ENCODE results near the gene MAGI2.

DNA sequence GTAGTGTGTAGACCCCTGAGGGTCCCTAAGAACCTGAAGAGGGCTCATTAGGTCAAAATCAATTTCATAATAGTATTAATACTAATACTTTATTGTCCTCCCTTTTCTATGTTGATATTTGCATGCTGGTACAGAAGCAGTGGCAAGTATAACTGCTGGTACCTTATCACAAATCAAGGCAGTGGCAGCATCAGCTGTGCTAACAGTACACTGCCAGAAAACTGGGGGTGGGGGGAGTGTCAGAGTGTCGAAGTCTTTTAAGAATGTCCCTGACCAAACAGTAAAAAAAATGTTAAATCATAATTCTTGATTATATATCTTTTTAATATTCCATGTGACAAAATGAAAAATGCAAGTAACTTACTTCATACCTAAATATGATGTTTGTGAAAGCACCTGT, 716.9 kb downstream of the MAGI2 start:
- TF ChIP-seq, protein P1, sequence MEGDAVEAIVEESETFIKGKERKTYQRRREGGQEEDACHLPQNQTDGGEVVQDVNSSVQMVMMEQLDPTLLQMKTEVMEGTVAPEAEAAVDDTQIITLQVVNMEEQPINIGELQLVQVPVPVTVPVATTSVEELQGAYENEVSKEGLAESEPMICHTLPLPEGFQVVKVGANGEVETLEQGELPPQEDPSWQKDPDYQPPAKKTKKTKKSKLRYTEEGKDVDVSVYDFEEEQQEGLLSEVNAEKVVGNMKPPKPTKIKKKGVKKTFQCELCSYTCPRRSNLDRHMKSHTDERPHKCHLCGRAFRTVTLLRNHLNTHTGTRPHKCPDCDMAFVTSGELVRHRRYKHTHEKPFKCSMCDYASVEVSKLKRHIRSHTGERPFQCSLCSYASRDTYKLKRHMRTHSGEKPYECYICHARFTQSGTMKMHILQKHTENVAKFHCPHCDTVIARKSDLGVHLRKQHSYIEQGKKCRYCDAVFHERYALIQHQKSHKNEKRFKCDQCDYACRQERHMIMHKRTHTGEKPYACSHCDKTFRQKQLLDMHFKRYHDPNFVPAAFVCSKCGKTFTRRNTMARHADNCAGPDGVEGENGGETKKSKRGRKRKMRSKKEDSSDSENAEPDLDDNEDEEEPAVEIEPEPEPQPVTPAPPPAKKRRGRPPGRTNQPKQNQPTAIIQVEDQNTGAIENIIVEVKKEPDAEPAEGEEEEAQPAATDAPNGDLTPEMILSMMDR (conservative IDR thresholded peaks at IDR 0.05; ENCODE audit: low read depth, low read length): no peak
- TF ChIP-seq EZH2 (IDR thresholded peaks at IDR 0.05; ENCODE audit: borderline replicate concordance, low read depth, low read length, poor library complexity, severe bottlenecking): no peak

Data from A673 (cell line).